Left colon (tissue), 2 donors: ENCODE results near the gene SQSTM1. TPM values are rescaled to one million over a fixed set of nuclear protein-coding genes. Genes with fewer than 3 reads are reported as not detected.
A peak's percentile ranks its signal among the peaks of the same experiment; 100 is the strongest.

ENCODE experiments used
- ATAC-seq: fragments of 200-7000 bp; cut with Tn5 transposase; one replicate; pipeline ENCODE4 v1.9.1; 2020; ENCODE audit warnings: mild to moderate bottlenecking, moderate library complexity
- DNase-seq, 2 donors: peaks; one replicate each; pipeline ENCODE4 v3.0.0-alpha.2; 2020
- intact Hi-C, 2 donors: fragments of 100-400 bp; cut with DNase I in 1 of 2; cut with micrococcal nuclease in 1 of 2; formaldehyde crosslinking; loops; one replicate each; pipeline versions ENCODE4 v1.11.2 to v1.14.0; 2022; cut with DNase I, micrococcal nuclease
- microRNA-seq, 2 donors: library from miRNA; unstranded; fragments of <30 nt; microRNA quantifications; one replicate each; pipeline versions ENCODE4 v1.1.0 to v1.2.0, GENCODE V29; 2020
- total RNA-seq, 2 donors: library from RNA; stranded (reverse); fragmentation: NEBNext Ultra II Directional; extraction: Animal tissue kit (Norgen Biotek cat#: 25700); gene quantifications; one replicate each; pipeline ENCODE4 v1.2.1, GENCODE V29; 2021
- donor health status: DM: no; HTN: no; CAD: no.
- donor health status: DM: yes; HTN: yes; CAD: no.

Gene SQSTM1
- total RNA-seq, 2 donors from 2014 or later: 200 to 355 TPM

DNA sequence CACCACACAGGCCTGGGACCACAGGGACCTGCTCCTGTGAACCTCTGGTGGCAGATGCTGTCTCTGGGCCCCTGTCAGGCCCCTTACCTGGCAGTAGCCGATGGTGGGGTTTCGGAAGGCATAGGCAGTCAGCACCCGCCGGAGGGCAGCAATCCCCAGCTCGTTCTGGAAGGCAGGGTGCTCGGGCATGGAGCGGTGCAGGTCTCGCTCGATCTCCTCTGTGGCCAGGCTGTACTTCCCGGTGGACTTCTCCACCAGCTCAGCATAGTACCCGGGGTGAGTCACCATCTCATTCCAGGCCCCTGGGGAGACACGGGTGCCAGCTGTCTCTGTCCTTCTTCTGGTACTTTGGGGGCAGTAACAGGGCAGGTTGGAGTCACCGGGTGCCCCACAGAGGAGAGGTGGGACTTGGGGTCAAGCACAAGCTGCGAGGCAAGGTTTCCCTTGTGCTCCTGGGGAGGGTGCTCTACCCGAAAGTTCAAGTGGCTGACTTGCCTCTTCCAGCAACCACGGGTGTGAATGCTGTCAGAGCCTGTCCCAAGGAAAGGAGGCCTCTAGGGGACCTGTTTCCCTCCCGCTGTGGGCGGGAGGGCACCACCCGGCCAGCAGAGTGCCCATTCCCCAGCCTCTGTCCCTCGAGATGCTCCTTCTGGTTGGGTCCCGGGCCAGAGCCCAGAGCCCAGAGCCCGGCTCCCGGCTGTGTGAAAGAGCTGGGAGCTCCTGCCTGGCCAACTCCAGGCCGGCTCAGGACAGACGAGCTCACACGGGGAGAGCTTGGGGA lies 57.7 kb downstream of the SQSTM1 start:
- DNase-seq: no peak
- ATAC-seq: no peak
- intact Hi-C loops: no loop called here

DNA sequence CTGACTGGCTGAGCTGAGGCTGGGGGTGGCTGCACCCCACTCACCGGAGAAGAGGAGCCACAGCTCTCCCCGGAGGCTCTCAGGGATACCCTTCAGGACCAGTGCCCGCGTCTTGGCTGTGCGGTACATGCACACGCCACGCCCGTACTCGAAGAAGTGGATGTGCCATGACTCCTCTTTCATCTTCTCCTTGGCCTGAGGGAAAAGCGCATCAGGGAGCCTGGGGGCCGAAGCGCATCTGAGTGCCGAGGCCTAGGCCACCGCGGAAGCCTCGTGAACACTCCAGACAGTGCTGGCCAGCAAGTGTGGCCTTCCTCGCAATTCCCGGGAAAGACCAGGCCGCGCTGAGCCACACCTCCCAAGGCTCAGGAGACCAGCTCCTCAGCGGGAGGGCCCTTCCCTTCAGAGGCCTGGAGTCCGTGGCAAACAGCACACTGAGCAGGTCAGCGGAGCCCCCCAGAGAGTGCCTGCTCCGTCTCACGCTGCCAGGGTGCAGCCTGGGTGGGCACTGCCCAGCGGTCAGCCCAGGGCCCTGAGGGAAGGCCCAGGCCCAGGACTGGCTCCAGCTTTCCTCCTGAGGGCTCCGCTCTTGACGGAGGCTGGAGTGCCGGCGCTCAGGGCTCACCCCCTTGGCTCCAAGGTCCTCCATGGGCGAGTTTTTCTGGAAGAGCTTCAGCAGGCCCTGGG lies 58.4 kb downstream of the SQSTM1 start:
- DNase-seq (no peak), ATAC-seq (peak; percentile 20)
- intact Hi-C loops: no loop called here

DNA sequence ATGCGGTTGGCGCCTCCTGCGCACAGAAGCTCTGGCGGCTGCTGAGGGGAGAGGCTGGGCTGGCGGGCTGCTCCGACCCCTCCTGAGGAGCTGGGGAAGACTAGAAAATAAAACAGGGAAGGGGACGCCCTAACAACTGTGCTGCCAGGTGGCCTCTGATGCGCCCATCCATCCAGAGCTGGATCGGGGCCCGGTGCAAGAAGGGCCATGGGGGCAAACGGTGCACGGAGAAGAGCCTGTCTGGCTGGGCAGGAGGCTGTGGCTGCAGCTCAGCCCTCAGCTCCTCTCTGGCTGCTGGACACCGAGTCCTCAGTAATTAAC lies 58.9 kb downstream of the SQSTM1 start:
- ATAC-seq (peak; percentile 6), DNase-seq (no peak)
- intact Hi-C loops: no loop called here

DNA sequence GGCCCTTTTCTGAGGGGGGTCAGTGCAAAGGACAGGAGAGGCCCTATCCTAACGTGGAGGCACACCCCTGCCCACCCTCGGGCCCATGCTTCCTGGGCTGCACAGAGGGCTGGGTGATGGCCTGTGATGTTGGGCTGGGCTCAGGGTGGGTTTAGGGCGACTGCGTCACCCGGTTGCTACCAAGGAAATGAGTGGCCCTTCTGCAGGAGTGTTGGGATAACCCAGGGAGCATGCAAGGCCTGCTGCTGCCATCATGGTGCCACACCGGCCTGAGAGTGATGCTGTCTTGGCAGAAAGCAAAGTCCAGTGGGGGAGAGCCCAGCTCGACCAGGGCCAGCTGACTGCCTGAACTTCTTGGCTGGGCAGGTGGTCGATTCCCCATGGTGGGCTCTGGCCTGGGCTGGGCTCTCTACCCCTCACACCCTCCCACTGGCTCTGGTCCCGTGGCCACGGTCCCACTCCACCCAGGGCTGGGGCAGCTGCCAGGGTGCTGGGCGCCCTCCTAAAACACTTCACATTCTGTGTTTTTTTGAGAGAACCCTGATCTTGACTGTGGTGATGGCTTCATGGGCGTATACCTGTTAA lies 59.5 kb downstream of the SQSTM1 start:
- intact Hi-C loops: no loop called here
- ATAC-seq (peak; percentile 8), DNase-seq (no peak)

DNA sequence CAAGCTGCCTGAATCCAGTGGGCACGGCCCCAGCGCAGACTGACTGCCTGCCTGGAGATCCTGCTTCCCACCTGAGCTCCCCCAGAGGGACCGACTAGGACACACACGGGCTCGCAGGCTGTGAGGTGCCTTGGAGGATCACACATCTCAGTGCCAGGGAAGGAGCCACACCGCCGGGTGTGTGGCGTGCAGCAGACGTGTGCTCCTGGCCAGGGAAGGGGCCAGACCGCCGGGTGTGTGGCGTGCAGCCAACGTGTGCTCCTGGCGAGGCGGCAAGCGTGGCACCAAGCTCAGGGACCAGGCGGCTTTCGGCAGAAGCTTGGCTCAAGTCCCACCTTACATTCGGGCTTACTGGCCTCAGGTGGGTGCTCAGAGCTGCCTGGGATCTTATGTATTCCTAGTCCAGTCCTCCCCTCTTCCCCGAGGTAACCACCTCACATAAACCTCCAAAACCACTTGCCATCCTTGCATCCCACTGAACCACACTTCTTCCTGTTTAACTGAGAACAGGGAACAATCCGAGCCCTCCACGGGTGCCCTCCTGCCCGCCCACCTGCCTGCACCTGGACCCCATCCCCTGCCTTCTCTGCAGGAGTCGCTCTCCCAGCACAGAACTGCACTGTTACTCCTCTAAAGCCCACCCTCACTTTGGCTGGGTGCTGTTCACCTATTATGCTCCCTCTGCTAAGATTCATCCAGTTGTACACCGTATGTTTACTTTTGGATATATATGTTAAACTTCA lies 60.3 kb downstream of the SQSTM1 start:
- ATAC-seq: peak; percentile 11
- no peak for DNase-seq
- intact Hi-C loops: no loop called here

DNA sequence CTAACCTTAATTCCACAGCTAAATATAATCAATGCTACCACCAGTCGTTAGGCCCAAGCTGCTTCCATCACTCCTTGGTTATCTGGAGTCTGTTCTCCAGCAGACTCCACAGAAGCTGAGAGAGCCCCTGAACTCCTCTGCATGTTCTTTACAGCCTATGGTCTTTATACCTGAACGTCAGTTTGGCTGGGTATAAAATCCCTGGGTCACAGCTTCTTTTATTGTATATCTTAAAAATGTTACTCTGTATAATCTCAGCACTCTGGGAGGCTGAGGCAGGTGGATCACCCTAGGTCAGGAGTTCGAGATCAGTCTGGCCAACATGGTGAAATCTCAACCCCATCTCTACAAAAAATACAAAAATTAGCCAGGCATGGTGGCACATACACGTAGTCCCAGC lies 61.6 kb downstream of the SQSTM1 start:
- intact Hi-C loops: no loop called here
- no peak for ATAC-seq

DNA sequence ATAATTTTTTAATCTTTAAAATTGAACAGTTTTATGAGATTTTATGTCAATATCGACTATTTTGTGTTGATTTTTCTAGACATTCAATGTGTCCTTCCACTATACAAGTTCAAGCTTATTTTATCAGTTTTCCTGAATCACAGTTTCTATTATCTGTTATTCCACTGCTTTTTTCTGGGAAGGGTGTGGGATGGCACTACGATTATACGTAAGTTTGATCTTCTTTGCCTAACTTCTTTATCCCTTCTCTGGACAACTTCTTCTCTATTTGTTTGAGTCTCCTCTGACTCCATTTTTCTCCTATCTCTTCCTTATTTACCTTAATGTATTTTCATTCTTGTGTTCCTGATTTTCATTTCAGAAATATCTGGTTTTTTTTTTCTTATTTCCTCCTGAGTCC lies 62.5 kb downstream of the SQSTM1 start:
- no peak for ATAC-seq
- intact Hi-C loops: no loop called here
- no peak for DNase-seq

More for the DNA sequence above, 61.6 kb downstream of the SQSTM1 start:
- no peak for DNase-seq

DNA sequence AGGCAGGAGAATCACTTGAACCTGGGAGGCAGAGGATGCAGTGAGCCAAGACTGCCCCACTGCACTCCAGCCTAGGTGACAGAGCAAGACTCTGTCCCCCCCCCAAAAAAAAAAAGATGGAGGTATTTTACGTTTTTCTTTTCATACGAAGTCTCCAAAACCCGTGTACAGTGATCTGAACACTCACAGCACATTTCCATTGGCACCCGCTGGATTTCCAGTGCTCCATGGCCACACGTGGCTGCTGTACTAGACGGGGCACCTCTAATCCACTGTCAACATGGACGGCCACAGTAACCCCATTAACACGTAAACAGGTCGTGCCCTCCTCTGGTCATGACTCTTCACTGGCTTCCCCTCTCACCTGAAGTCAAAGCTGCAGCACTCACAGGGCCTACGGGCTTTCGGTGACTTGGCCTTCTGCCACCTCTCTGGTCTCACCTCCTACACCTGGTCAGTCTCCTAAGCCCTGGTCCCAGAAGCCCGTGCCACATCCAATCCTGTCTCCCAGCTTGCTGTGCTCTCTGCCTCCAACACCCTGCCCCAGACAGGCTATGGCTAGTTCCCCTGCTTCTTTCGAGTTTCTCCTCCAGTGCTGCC lies 64.9 kb downstream of the SQSTM1 start:
- DNase-seq (no peak), ATAC-seq (no peak)
- intact Hi-C loops: no loop called here

DNA sequence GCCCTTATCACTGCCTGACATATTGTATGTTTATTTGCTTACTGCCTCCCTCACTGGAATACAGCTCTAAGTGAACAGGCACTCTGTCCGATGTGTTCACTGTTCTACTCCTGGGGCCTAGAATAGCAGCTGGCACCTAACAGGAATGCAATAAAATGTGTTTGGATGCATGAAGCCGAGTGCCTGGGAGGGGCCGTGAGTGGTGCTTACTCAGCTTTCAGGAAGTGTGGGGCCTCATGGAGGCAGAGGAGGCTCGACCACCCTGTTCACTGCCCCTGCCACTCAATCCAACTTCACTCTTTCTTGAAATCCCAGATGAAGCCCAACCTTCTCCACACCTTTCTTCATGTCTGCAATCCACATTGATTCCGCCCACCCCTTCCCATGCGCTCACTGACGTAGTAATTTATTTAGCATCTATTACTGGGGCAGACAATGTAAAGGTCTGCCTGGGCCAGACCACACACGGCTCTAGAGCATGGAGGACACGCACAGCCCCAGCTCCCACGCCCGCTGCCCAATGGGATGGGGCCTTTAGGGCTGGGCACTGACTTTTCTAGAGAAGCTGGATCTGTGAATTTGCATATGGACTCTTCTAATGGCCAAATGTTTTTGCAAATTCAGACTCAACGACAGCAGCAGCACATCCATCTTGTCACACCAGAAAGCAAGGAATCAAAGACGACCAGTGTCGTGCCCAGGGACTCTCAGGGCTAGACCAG lies 65.6 kb downstream of the SQSTM1 start:
- intact Hi-C loops: no loop called here
- DNase-seq (no peak), ATAC-seq (peak; percentile 14)

DNA sequence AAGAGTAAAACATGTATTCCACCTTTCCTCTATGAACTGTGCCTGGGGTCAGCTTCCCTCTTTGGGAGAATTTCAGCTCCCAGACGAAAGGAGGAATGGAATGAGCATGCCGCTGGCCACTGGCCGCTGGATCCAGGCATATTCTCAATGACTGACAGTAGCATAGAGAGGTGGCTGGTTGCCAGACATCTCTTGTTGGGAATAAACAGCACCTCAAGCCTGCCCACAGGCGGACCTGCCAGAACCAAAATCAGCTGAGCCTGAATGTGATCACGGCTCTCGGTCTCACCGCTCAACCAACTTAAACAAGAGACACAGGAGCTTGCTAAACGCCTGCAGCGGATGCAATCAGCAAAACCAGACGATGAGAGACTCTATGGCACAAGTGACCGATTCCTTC lies 66.4 kb downstream of the SQSTM1 start:
- DNase-seq: no peak
- no peak for ATAC-seq
- intact Hi-C loops: no loop called here

Small RNA genes lying within 50 kb of the gene (microRNA-seq; reads per million reads assigned to microRNA genes)
- 3.2 to 4.1 reads per million in 2 donors for gene MIR1229

Other genes with a start within 250 kb of the SQSTM1 start
- gene HNRNPH1, start 197.2 kb upstream of the SQSTM1 start, total RNA-seq: 100 to 1,000 TPM; 352 to 431 TPM
- not detected for gene CBY3, start 139.9 kb upstream of the SQSTM1 start, total RNA-seq
- 100 to 1,000 TPM; 506 to 601 TPM for gene CANX, start 121.9 kb upstream of the SQSTM1 start, total RNA-seq
- 10 to 100 TPM; 22.1 to 24.9 TPM for gene MAML1, start 88.1 kb upstream of the SQSTM1 start, total RNA-seq
- gene LTC4S, start 26.9 kb upstream of the SQSTM1 start, total RNA-seq: 1 to 10 TPM; 4.2 to 8.7 TPM
- 100 to 1,000 TPM; 465 to 474 TPM for gene MGAT4B, start 14.0 kb upstream of the SQSTM1 start, total RNA-seq
- gene MRNIP, start 37.9 kb downstream of the SQSTM1 start, total RNA-seq: 10 to 100 TPM; 16.6 to 18.9 TPM
- gene TBC1D9B, start 87.0 kb downstream of the SQSTM1 start, total RNA-seq: 100 to 1,000 TPM in 1 of 2 donors, 10 to 100 TPM in 1; 97.8 to 117 TPM